ENCODE data around the gene SLC11A1. TPM values are rescaled to one million over a fixed set of nuclear protein-coding genes. Genes with fewer than 3 reads are reported as not detected.

Gene SLC11A1
- total and polyA plus RNA-seq, 8 donors: 0.70 to 194 (median 0.97) TPM

GRCh38 chr2:218397820-218398436, 15.9 kb downstream of the SLC11A1 start:
- Histone ChIP-seq H3K4me1 (peaks cover 28 to 75% of the 10 kb centered on the region in 2 donors), H3K27me3 (no peaks in the 10 kb centered on the region), H3K27ac (peak overlapping the region; percentile 99), H3K9me3 (no peaks in the 10 kb centered on the region), H3K36me3 (peaks cover 0 to 36% of the 10 kb centered on the region in 2 donors), H3K4me3 (peak overlapping the region; percentile 98)
- peak; percentile 19 for ATAC-seq
- peak; percentile 69 to 93 (median 86) for DNase-seq
- no peak for TF ChIP-seq CTCF (IDR thresholded peaks at IDR 0.05)
- intact Hi-C loops (cut with DNase I): loop anchor here (5.0 to 10.0 kb wide), 2 partner anchors 101 to 123 kb away; partner anchors contain the start of genes AAMP (in 1 of the 2) and PNKD (in 1 of the 2)

GRCh38 chr2:218398437-218399390, 16.6 kb downstream of the SLC11A1 start:
- peaks cover 28 to 77% of the 10 kb centered on the region in 2 donors for H3K4me1 ChIP-seq
- H3K27ac ChIP-seq: peak overlapping the region; percentile 99
- intact Hi-C loops (cut with DNase I): loop anchor here (5.0 to 10.0 kb wide), 2 partner anchors 101 to 124 kb away; partner anchors contain the start of genes AAMP (in 1 of the 2) and PNKD (in 1 of the 2)
- peak; percentile 84 to 97 (median 90) for DNase-seq
- peak in 1 of 2 donors; percentile 31 for TF ChIP-seq CTCF (IDR thresholded peaks at IDR 0.05)
- no peaks in the 10 kb centered on the region for H3K9me3 ChIP-seq
- H3K27me3 ChIP-seq: no peaks in the 10 kb centered on the region
- peaks cover 0 to 39% of the 10 kb centered on the region in 2 donors for H3K36me3 ChIP-seq
- peak; percentile 46 for ATAC-seq
- H3K4me3 ChIP-seq: peak overlapping the region; percentile 98

- H3K27me3 ChIP-seq: no peaks in the 10 kb centered on the region
- DNase-seq (peak; percentile 96 to 99 (median 98)), ATAC-seq (peak; percentile 45)
- H3K36me3 ChIP-seq: peaks cover 0 to 39% of the 10 kb centered on the region in 2 donors
- H3K27ac ChIP-seq: peak within 1 kb of the TSS; percentile 99
- peak within 1 kb of the TSS; percentile 98 for H3K4me3 ChIP-seq
- TF ChIP-seq CTCF (IDR thresholded peaks at IDR 0.05): no peak
- H3K4me1 ChIP-seq: peaks cover 28 to 77% of the 10 kb centered on the region in 2 donors
- intact Hi-C loops (cut with DNase I): loop anchor here (5.0 to 10.0 kb wide), 2 partner anchors 102 to 125 kb away; partner anchors contain the start of genes AAMP (in 1 of the 2) and PNKD (in 1 of the 2)
- no peaks in the 10 kb centered on the region for H3K9me3 ChIP-seq
Observed at GRCh38 chr2:218399391-218400166, 17.5 kb downstream of the SLC11A1 start, which contains the start of gene CTDSP1. TSS of gene CTDSP1 (plus strand) at chr2:218399868. CDS start at chr2:218400091, 223 bp downstream.

- peaks cover 0 to 42% of the 10 kb centered on the region in 2 donors for H3K36me3 ChIP-seq
- intact Hi-C loops (cut with DNase I): no loop called here
- H3K4me3 ChIP-seq: peak overlapping the region; percentile 98
- H3K4me1 ChIP-seq: peaks cover 30 to 77% of the 10 kb centered on the region in 2 donors
- peak overlapping the region; percentile 99 for H3K27ac ChIP-seq
- no peak for ATAC-seq
- no peak for TF ChIP-seq CTCF (IDR thresholded peaks at IDR 0.05)
- no peaks in the 10 kb centered on the region for H3K27me3 ChIP-seq
- peak; percentile 43 to 90 (median 52) for DNase-seq
- H3K9me3 ChIP-seq: no peaks in the 10 kb centered on the region
Observed at GRCh38 chr2:218400167-218400929, 18.3 kb downstream of the SLC11A1 start.

Measured in left lung (tissue), 10 donors.